Panc1 (cell line): ENCODE measurements around the gene PATJ. TPM values are rescaled to one million over a fixed set of nuclear protein-coding genes. Genes with fewer than 3 reads are reported as not detected.

Experiments used
- ATAC-seq: fragments of 200-7000 bp; cut with Tn5 transposase; 2 replicates; pipeline ENCODE4 v1.9.1; 2020; ENCODE audit warnings: mild to moderate bottlenecking, moderate library complexity
- BruUV-seq: library from RNA; stranded (reverse); fragments of 400-500 nt; replicated peaks from 2 replicates; lab custom pipeline; 2021; lab: Mats Ljungman, UMichigan
- CTCF ChIA-PET: fragments of 300-600 bp; sonication (Branson Sonifier 250); formaldehyde crosslinking; loops from one replicate; lab custom pipeline; 2022; ENCODE audit warnings: antibody characterized with exemption; lab: Charles Lee
- POLR2A ChIA-PET: fragments of 300-600 bp; sonication (Branson Sonifier 250); formaldehyde crosslinking; loops from one replicate; lab custom pipeline; 2022; ENCODE audit warnings: antibody characterized with exemption; lab: Charles Lee
- DNase-seq: peaks from one replicate; pipeline ENCODE4 v3.0.0-alpha.2; 2010; ENCODE audit warnings: low read depth, low spot score
- H3K27ac ChIP-seq: 2 replicates; pipeline ENCODE4 v1.5.1; 2011; ENCODE audit warnings: mild to moderate bottlenecking, low read length, inconsistent platforms
- H3K27me3 ChIP-seq: fragments of 200-500 bp; sonication (Bioruptor generic); 2 replicates; pipeline ENCODE4 v1.6.0; 2014; ENCODE audit warnings: low read length, inconsistent platforms; ENCODE audit not compliant: control insufficient read depth, insufficient read depth
- H3K36me3 ChIP-seq: fragments of 200-500 bp; sonication (Bioruptor generic); 2 replicates; pipeline ENCODE4 v1.5.1; 2014; ENCODE audit warnings: inconsistent platforms, mild to moderate bottlenecking, low read length, moderate library complexity; ENCODE audit not compliant: control insufficient read depth, insufficient read depth
- H3K4me1 ChIP-seq: 2 replicates; pipeline ENCODE4 v1.5.1; 2011; ENCODE audit warnings: inconsistent platforms, mild to moderate bottlenecking, low read length, moderate library complexity; ENCODE audit not compliant: control insufficient read depth, insufficient read depth
- H3K4me3 ChIP-seq, 2 experiments: 2 replicates each; pipeline ENCODE4 v1.5.1; 2011 to 2012; ENCODE audit warnings: low read depth in 2 of 2, low read length in 2 of 2, mild to moderate bottlenecking in 2 of 2, inconsistent platforms in 1 of 2, moderate library complexity in 1 of 2
- H3K9me3 ChIP-seq: fragments of 200-500 bp; sonication (Bioruptor generic); 2 replicates; pipeline ENCODE4 v1.5.1; 2014; ENCODE audit warnings: low read depth, mild to moderate bottlenecking, inconsistent platforms, low read length, moderate library complexity; ENCODE audit not compliant: control insufficient read depth, insufficient read depth
- CTCF ChIP-seq: fragments of 450-650 bp; IDR thresholded peaks from 2 replicates; pipeline ENCODE4 v1.5.1; 2017; ENCODE audit warnings: mild to moderate bottlenecking
- POLR2AphosphoS5 ChIP-seq: IDR thresholded peaks from 2 replicates; pipeline ENCODE4 v1.6.1; 2012; ENCODE audit warnings: mild to moderate bottlenecking, low read depth, low read length, moderate library complexity
- REST ChIP-seq, 2 experiments: IDR thresholded peaks; 2 replicates each; pipeline ENCODE4 v1.6.1; 2011 to 2012; ENCODE audit warnings: low read depth in 2 of 2, control low read depth in 1 of 2, low read length in 1 of 2, mild to moderate bottlenecking in 1 of 2, moderate library complexity in 1 of 2; ENCODE audit not compliant: insufficient read depth in 1 of 2
- SIN3A ChIP-seq: IDR thresholded peaks from 2 replicates; pipeline ENCODE4 v1.6.1; 2012; ENCODE audit warnings: low read depth, mild to moderate bottlenecking, low read length, moderate library complexity, borderline replicate concordance; ENCODE audit not compliant: insufficient read depth
- TCF7L2 ChIP-seq: IDR thresholded peaks from 2 replicates; pipeline ENCODE4 v1.6.1; 2011; ENCODE audit warnings: mild to moderate bottlenecking, low read depth, low read length, inconsistent platforms
- in situ Hi-C: cut with HindIII; loops from 2 replicates; pipeline ENCODE4 v1.10.0; 2016; ENCODE audit warnings: low sequenced_read_pairs, low pct_unique_long_range_greater_than_20kb
- intact Hi-C: fragments of 100-400 bp; cut with micrococcal nuclease; formaldehyde crosslinking; loops from one replicate; pipeline ENCODE4 v1.10.0; 2022; ENCODE audit not compliant: unreplicated experiment
- total RNA-seq: library from RNA; stranded (reverse); gene quantifications from one replicate; pipeline ENCODE4 v1.2.1, GENCODE V29; 2021; ENCODE audit not compliant: unreplicated experiment

The PATJ gene
- total RNA-seq, 1 experiment from 2014 or later: 36.2 TPM

- no TSS peak for BruUV-seq
- TF ChIP-seq REST (IDR thresholded peaks at IDR 0.05; ENCODE audit: insufficient read depth in 1 of 2, low read depth in 2 of 2, low read length in 1 of 2) (no peak), SIN3A (no peak), POLR2AphosphoS5 (no peak), TCF7L2 (no peak), CTCF (no peak)
- Histone ChIP-seq H3K9me3 (no peaks in the 10 kb centered on the region), H3K4me1 (no peaks in the 10 kb centered on the region), H3K36me3 (no peaks in the 10 kb centered on the region), H3K4me3 (no peak overlapping the region), H3K27ac (no peak overlapping the region), H3K27me3 (no peaks in the 10 kb centered on the region)
- ATAC-seq: no peak
- in situ Hi-C loops (no loop called here), intact Hi-C loops (no loop called here)
- ChIA-PET POLR2A (no interaction called here), CTCF (no interaction called here)
- no peak for DNase-seq
Observed at GRCh38 chr1:61953790-61954150, 211.5 kb downstream of the PATJ start.

GRCh38 chr1:61955261-61955660 lies 213.0 kb downstream of the PATJ start:
- no peak for TF ChIP-seq POLR2AphosphoS5
- TF ChIP-seq SIN3A: no peak
- ChIA-PET CTCF (no interaction called here), POLR2A (no interaction called here)
- intact Hi-C loops: no loop called here
- no TSS peak for BruUV-seq
- in situ Hi-C loops: no loop called here
- ATAC-seq (no peak), DNase-seq (no peak)
- Histone ChIP-seq H3K27me3 (no peaks in the 10 kb centered on the region), H3K9me3 (no peaks in the 10 kb centered on the region), H3K36me3 (no peaks in the 10 kb centered on the region), H3K4me1 (no peaks in the 10 kb centered on the region), H3K27ac (no peak overlapping the region), H3K4me3 (no peak overlapping the region)

GRCh38 chr1:61956016-61956645 lies 213.9 kb downstream of the PATJ start:
- Histone ChIP-seq H3K36me3 (no peaks in the 10 kb centered on the region), H3K9me3 (no peaks in the 10 kb centered on the region), H3K4me3 (no peak overlapping the region), H3K4me1 (no peaks in the 10 kb centered on the region), H3K27ac (no peak overlapping the region), H3K27me3 (no peaks in the 10 kb centered on the region)
- BruUV-seq: no TSS peak
- intact Hi-C loops (no loop called here), in situ Hi-C loops (no loop called here)
- ChIA-PET POLR2A (interaction anchor here (0.6 kb wide), 1 partner anchor 442 kb away, joined by 3 read pairs; no protein-coding TSS in a partner anchor), CTCF (no interaction called here)
- no peak for TF ChIP-seq SIN3A
- TF ChIP-seq POLR2AphosphoS5: no peak
- no peak for TF ChIP-seq TCF7L2
- TF ChIP-seq CTCF: no peak
- TF ChIP-seq REST (IDR thresholded peaks at IDR 0.05; ENCODE audit: insufficient read depth in 1 of 2, low read depth in 2 of 2, low read length in 1 of 2): no peak
- no peak for DNase-seq
- no peak for ATAC-seq
